KOPT-K1 (cell line): ENCODE data around the gene ZNF358.
A peak's percentile ranks its signal among the peaks of the same experiment; 100 is the strongest.
"Not testable (repeated sequence)": the region's sequence is repeated elsewhere in the genome, so short reads cannot be mapped to it uniquely, and the experiment has no call there.

Experiments used
- H3K27ac ChIP-seq: fragments of 200-600 bp; sonication (generic); 2 replicates; pipeline ENCODE4 v1.5.1; 2016; ENCODE audit warnings: antibody characterized with exemption, mild to moderate bottlenecking, low read depth, low read length; ENCODE audit not compliant: poor library complexity, severe bottlenecking
- H3K36me3 ChIP-seq: fragments of 200-600 bp; sonication (generic); 2 replicates; pipeline ENCODE4 v1.5.1; 2017; ENCODE audit warnings: antibody characterized with exemption, mild to moderate bottlenecking, low read length, moderate library complexity; ENCODE audit not compliant: insufficient read depth
- H3K9me3 ChIP-seq: fragments of 200-600 bp; sonication (generic); 2 replicates; pipeline ENCODE4 v1.5.1; 2017; ENCODE audit warnings: antibody characterized with exemption, low read length, mild to moderate bottlenecking; ENCODE audit not compliant: insufficient read depth, poor library complexity, severe bottlenecking

The ZNF358 gene

DNA sequence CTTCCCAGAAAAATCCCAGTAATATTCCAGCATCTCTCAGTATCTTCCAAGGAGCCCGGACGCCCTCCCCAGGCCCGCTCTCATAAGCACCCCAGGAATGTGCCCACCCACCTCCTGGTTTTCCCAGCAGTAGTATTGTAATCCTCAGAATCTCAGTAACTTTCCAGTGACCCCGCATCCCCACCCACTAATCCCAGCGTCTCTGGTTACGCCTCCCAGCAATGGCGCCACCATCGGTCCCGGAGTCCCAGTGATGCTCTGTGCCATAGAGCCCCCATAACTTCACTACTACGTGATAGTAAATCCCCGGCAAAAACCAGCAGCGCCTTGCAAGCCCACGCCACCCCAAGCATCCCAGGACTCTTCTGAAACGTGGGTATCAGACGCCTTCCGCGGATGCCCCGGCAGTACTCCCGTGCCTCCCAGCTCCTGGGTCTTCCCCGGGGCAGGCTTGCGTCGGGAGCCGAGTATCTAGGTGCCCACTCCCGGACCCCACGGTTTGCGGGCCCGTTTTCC is 18.7 kb downstream of the ZNF358 start:
- no peaks in the 10 kb centered on the region for H3K9me3 ChIP-seq
- peaks cover 9% of the 10 kb centered on the region; the same call in 1 of the 2 replicates for H3K36me3 ChIP-seq
- H3K27ac ChIP-seq = peak overlapping the region; percentile 60

DNA sequence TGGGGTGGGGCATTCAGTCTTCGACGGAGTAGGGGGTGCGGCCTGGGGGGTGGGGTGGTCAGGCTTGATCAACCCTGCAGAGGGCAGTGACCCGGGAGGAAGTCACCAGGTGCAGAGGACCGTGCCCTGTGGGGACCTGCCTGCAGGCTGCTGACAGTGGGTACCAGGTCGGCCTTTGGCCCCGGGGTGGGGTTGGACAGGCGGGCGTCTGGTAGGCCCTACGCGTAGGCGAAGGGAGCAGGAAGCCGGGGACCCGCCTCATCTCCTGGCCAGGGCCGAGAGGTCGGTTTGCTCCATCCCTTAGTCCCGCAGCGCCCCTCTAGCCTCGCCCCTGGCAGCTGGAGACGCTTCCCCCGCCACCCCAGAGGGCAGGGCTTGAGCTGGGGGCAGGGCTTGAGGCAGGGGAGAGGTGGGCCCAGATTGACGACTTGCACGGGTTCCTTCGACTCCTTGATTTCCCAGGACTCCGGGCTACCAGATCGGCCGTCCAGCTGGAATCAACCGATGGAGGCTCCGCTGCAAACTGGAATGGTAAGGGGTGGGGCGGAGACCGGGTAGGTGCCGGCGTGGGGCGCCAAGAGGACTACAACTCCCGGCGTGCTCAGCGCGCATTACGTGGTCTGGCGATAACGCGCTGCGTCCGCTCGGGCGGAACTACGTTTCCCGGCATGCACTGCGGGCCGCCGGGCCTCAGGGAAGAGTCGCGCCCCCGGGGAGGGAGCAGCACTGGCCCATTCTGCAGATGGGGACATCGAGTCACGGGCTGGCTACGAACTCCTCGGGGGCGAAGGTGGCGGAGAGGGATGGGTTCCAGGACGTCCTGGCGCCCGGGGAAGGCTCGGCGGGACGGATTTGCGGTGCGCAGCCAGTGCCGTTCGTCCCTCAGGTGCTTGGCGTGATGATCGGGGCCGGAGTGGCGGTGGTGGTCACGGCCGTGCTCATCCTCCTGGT is 19.4 kb downstream of the ZNF358 start, which contains the start of gene PNPLA6:
Gene PNPLA6 (plus strand): TSS at position 671 of the 951 bp plus-strand sequence. CDS start 72 bp downstream, at position 743.
- Histone ChIP-seq H3K36me3 (peaks cover 6% of the 10 kb centered on the region; the same call in 1 of the 2 replicates), H3K27ac (peak within 1 kb of the TSS; percentile 60), H3K9me3 (no peaks in the 10 kb centered on the region)

DNA sequence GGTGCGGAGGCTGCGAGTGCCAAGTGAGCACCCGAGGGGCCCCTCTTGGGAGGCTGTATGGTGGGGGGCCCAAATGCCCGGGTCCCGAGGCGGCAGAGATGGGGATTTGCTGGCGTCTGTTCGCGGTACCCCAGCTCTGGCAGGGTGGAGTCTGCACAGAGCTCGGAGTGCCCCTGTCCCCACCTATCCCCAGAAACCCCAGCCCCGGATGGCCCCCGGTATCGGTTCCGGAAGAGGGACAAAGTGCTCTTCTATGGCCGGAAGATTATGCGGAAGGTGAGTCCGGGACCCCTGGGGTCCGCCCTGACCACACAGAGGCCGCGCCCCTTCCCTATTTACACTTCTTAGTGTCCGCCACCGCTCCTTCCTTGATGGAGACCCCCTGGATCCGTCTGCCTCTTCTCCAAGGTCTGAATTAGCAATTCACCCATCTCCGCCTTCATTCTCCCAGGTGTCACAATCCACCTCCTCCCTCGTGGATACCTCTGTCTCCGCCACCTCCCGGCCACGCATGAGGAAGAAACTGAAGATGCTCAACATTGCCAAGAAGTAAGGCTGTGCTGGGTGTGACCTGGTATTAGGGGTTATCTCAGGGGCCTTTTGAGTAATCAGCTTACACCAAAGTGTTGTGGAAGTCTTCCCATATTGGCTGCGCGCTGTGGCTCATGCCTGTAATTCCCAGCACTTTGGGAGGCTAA is 20.2 kb downstream of the ZNF358 start:
- Histone ChIP-seq H3K36me3 (peaks cover 11% of the 10 kb centered on the region; the same call in 1 of the 2 replicates), H3K9me3 (no peaks in the 10 kb centered on the region), H3K27ac (peak overlapping the region; percentile 60)

DNA sequence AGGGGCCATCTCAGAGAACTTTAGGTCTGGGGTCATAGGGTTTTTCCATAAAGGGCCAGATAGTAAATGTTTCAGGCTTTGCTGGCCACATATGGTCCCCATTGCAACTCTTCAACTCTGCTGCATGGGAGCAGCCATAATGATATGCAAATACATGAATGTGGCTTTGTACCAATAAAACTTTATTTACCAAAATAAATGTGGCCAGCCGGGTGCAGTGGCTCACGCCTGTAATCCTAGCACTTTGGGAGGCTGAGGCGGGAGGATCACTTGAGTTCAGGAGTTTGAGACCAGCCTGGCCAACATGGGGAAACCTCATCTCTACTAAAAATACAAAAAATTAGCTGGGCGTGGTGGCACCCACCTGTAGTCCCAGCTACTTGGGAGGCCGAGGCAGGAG is 23.1 kb downstream of the ZNF358 start:
- H3K27ac ChIP-seq, H3K9me3 ChIP-seq: not testable (repeated sequence)
- peaks cover 32% of the 10 kb centered on the region for H3K36me3 ChIP-seq

DNA sequence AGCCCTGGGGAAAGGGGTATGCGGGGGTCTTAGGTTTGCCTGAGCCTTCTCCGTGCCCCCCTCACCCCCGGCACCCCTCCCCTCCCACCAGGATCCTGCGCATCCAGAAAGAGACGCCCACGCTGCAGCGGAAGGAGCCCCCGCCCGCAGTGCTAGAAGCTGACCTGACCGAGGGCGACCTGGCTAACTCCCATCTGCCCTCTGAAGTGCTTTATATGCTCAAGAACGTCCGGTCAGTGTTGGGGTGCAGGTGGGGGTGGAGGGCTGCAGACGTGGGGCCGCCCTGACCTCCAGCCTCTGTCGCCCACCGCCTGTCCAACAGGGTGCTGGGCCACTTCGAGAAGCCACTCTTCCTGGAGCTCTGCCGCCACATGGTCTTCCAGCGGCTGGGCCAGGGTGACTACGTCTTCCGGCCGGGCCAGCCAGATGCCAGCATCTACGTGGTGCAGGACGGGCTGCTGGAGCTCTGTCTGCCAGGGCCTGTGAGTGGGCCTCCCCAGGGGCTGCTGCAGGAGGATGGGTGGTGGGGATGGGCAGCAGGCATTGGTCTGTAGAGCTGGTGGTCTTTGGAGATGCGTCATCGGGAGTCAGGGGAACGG is 24.0 kb downstream of the ZNF358 start:
- Histone ChIP-seq H3K36me3 (peaks cover 36% of the 10 kb centered on the region), H3K27ac (no peak overlapping the region), H3K9me3 (no peaks in the 10 kb centered on the region)

DNA sequence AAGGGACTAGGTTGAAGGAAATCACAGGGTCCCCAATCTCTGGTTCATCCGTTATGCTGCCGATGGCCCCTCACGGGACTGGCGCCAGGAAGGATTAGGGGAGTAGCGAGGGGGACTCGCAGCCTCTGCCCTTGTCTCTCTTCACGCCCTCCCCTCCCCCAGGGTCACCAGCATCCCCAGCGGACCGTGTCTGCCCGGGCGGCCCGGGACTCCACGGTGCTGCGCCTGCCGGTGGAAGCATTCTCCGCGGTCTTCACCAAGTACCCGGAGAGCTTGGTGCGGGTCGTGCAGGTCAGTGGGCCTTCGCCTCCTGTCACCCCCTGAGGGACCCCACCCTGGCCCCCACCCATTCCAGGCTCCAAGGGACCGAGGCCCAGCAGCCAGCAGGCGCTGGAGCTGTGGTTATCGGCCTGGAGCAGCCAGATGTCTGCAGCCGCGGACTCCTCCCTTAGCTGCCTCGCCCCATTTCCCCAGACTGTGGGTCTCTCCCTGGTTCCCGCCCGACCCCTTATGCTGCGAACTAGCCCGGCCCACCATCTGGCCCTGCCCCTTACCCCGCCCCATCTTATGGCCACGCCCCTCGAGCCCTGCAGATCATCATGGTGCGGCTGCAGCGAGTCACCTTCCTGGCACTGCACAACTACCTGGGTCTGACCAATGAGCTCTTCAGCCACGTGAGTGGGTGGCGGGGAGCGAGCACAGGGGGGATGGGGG is 25.0 kb downstream of the ZNF358 start:
- peaks cover 36% of the 10 kb centered on the region for H3K36me3 ChIP-seq
- H3K9me3 ChIP-seq = no peaks in the 10 kb centered on the region
- H3K27ac ChIP-seq = no peak overlapping the region

DNA sequence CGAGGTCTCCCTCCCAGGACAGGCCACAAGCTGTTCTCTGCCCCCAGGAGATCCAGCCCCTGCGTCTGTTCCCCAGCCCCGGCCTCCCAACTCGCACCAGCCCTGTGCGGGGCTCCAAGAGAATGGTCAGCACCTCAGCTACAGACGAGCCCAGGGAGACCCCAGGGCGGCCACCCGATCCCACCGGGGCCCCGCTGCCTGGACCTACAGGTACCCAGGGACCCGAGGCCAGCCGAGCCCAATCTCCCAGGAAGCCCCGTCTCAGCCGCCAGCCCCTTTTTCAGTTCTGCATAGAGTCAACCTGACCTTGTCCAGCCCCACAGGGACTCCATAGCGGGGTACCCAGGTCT is 25.5 kb downstream of the ZNF358 start:
- H3K9me3 ChIP-seq = no peaks in the 10 kb centered on the region
- peaks cover 36% of the 10 kb centered on the region for H3K36me3 ChIP-seq
- H3K27ac ChIP-seq = no peak overlapping the region

DNA sequence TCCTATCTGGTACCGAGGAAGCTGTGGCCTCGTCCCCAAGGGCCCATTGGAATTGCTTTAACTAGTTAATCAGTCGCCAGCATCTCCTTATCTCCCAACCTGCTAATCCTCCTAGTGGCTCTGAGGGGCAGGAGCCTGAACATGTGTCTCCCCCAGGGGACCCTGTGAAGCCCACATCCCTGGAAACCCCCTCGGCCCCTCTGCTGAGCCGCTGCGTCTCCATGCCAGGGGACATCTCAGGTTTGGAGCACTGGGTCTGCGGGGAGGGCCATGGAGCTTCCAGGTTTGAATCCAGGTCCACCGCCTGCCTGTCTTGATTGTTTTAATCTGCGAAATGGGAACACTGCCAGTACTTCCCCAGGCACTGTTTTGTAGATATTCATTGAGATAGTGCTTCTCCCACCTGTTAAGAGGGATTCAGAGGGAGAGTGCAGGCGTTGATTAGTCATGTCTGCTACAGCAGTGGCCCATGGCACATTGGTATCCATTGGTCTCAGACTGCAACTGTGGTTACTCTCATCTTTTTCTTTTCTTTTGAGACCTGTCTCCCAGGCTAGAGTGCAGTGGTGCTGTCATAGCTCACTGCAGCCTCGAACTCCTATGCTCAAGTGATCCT is 26.0 kb downstream of the ZNF358 start:
- no peaks in the 10 kb centered on the region for H3K9me3 ChIP-seq
- no peak overlapping the region for H3K27ac ChIP-seq
- peaks cover 36% of the 10 kb centered on the region for H3K36me3 ChIP-seq

DNA sequence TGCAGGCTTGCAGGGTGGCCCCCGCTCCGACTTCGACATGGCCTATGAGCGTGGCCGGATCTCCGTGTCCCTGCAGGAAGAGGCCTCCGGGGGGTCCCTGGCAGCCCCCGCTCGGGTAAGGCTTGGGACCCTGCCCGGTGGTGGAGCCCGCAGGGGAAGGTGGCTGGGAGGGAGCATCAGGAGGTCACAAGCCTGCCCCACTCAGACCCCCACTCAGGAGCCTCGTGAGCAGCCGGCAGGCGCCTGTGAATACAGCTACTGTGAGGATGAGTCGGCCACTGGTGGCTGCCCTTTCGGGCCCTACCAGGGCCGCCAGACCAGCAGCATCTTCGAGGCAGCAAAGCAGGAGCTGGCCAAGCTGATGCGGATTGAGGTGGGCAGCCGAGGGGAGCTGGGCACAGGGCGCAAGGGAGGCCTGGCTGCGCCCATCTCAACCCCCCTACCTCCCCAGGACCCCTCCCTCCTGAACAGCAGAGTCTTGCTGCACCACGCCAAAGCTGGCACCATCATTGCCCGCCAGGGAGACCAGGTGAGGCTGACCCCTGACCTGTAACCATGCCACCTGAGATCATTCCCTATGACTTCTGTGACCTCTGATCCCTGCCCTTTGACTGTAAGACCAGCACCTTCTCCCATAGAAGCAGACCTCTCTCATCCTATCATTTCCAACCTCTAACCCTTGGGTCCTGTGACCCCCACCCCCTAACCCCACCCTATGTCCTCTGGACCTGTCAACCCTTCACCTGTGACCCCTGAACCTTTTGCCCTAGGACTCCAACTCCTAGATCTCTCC is 26.8 kb downstream of the ZNF358 start:
- Histone ChIP-seq H3K9me3 (no peaks in the 10 kb centered on the region), H3K36me3 (peaks cover 36% of the 10 kb centered on the region), H3K27ac (no peak overlapping the region)

DNA sequence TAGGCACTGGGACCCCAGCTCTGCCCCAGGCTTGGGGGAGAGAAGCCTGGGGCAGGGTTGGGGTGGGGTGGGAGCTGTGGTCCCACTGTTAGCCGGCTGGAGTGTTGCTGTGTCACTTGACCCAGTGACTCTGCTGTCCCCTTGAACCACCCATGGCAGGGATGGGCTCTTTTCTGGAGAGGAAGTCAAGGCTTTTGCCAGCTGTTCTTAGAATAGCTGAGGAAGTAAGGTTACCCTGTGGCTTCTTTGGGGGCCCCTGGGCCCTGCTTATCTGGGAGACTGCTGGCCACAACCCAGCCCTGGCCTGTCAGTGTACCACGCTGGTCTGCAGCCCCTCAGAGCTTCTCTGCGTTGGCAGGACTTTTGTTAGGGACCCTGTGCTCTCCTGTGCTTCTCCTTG is 28.7 kb downstream of the ZNF358 start:
- Histone ChIP-seq H3K36me3 (peaks cover 36% of the 10 kb centered on the region), H3K27ac (peak overlapping the region; percentile 22)

DNA sequence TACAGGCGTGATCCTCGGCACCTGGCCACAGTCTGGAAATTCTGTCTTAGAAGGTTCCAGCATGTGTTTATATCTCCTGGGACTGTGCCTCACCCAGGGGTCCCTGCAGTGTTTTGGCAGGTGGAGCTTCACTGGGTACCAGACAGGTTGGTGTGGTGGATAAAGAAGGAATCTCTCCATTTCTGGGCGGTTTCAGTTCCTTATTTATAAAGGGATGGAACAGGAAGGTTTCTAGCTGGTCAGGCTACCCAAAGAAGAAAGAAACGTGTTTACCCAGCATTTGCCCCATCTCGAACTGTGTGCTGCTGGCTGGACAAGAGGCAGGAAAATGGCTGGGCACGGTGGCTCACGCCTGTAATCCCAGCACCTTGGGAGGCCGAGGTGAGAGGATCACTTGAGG is 29.4 kb downstream of the ZNF358 start:
- Histone ChIP-seq H3K27ac (no peak overlapping the region), H3K36me3 (peaks cover 32% of the 10 kb centered on the region), H3K9me3 (no peaks in the 10 kb centered on the region)

More for the DNA sequence above, 28.7 kb downstream of the ZNF358 start:
- H3K9me3 ChIP-seq = no peaks in the 10 kb centered on the region

DNA sequence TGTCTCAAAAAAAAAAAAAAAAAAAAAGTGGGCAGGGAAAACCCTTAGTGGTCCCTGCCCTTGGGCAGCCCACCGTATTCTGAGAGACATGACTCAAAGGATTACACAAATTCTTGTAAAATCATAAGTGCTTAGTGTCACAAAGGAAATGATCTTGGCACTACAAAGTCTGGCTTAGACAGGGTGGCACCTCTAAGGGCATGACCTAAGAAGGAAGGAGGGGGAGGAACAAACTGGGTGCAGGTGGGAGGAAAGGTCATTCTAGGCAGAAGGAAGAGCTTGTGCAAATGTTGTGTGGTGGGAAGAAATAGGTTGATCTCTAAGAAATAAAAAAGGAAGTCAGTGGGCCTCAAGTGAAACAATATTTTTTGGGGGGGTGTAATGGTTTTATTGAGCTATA is 30.0 kb downstream of the ZNF358 start:
- H3K27ac ChIP-seq = no peak overlapping the region
- peaks cover 26% of the 10 kb centered on the region for H3K36me3 ChIP-seq
- H3K9me3 ChIP-seq = no peaks in the 10 kb centered on the region

DNA sequence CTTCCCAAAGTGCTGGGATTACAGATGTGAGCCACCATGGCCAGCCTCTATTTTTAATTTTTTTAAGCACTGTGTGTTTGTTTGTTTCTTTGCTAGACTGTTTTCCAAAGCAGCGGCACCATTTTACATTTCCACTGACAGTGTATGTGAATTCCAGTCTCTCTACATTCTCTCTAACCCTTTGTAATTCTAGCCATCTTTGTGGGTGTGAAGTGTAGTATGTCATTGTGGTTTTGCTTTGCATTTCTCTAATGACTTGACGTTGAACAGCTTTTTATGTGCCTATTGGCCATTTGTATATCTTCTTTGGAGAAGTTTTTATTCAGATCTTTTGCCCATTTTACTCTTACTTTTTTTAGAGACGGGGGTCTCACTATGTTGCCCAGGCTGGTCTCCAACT is 31.3 kb downstream of the ZNF358 start:
- Histone ChIP-seq H3K36me3 (peaks cover 15% of the 10 kb centered on the region), H3K27ac (no peak overlapping the region), H3K9me3 (no peaks in the 10 kb centered on the region)
